Measurements from ENCODE around the gene GYG2.

Gene GYG2

DNA sequence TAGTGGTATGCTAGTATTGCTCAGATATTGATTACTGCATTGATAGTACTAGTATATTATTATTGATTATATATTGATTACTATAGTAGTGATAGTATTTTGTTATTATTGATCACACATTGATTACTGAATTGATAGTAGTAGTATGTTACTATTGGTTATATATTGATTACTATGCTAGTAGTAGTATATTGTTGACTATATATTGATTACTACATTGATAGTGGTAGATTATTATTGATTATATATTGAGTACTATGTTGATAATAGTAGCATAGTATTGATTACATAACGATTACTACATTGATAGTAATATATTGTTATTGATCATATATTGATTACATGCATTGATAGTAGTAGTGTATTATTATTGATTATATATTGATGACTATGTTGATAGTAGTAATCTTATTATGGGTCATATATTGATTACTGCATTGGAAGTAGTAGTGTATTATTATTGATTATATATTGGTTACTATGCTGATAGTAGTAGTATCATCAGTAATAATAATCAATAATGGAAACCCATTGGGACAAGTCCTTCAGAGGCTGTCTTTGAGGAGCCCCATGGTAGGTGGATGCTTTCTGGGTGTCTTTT is 30.6 kb downstream of the GYG2 start:
- H3K9me3 ChIP-seq, result no peaks in the 10 kb centered on the region
- H3K4me1 ChIP-seq, result no peaks in the 10 kb centered on the region
- H3K27me3 ChIP-seq, result no peaks in the 10 kb centered on the region
- TF ChIP-seq, protein P1, sequence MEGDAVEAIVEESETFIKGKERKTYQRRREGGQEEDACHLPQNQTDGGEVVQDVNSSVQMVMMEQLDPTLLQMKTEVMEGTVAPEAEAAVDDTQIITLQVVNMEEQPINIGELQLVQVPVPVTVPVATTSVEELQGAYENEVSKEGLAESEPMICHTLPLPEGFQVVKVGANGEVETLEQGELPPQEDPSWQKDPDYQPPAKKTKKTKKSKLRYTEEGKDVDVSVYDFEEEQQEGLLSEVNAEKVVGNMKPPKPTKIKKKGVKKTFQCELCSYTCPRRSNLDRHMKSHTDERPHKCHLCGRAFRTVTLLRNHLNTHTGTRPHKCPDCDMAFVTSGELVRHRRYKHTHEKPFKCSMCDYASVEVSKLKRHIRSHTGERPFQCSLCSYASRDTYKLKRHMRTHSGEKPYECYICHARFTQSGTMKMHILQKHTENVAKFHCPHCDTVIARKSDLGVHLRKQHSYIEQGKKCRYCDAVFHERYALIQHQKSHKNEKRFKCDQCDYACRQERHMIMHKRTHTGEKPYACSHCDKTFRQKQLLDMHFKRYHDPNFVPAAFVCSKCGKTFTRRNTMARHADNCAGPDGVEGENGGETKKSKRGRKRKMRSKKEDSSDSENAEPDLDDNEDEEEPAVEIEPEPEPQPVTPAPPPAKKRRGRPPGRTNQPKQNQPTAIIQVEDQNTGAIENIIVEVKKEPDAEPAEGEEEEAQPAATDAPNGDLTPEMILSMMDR (IDR thresholded peaks at IDR 0.05; ENCODE audit: low read depth, low read length), result no peak
- DNase-seq, result no peak
- H3K4me3 ChIP-seq (ENCODE audit: low read depth, low read length), result no peak overlapping the region
- no peaks in the 10 kb centered on the region for H3K36me3 ChIP-seq

DNA sequence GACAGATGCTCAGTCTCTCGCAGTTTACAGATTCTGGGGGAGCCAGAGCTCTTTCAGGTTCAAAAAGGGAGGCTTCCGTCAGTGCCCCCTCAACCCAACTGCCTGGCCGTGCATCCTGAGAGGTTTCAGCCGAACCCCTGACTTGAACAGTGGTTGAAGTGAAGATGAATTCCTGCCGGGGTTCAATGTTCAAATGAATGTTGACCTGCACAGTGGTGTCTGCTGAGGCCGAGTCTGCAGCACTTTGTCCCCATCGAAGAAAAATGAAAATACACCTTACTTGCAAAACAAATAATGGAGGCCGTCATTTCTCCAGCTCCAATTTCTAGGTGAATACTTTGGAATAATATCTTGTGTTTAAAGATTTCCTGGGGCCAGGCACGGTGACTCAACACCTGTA is 33.7 kb downstream of the GYG2 start:
- H3K4me1 ChIP-seq, result no peaks in the 10 kb centered on the region
- no peaks in the 10 kb centered on the region for H3K27me3 ChIP-seq
- no peak overlapping the region for H3K4me3 ChIP-seq (ENCODE audit: low read depth, low read length)
- no peak for DNase-seq
- TF ChIP-seq, protein P1 (IDR thresholded peaks at IDR 0.05; ENCODE audit: low read depth, low read length), result no peak
- H3K9me3 ChIP-seq, result no peaks in the 10 kb centered on the region
- no peaks in the 10 kb centered on the region for H3K36me3 ChIP-seq

DNA sequence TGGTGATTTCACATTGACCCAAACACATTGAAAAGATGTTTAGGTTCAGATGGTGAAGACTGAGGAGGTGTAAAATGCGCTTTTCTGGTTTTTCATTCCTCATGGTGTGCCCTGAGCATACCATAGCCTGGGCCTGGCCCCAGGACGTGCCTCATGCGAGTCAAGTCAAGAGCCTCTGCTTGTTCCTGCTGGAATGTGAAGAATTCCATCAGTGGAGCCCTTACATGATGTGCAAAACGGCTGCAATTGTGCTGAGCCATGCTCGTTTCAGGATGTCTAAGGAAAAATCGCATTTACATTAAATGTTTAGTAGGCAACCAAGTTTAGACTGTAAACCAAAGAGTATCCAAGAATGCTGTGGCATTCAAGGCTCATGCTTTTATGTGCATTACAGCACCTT is 34.9 kb downstream of the GYG2 start:
- DNase-seq, result no peak

DNA sequence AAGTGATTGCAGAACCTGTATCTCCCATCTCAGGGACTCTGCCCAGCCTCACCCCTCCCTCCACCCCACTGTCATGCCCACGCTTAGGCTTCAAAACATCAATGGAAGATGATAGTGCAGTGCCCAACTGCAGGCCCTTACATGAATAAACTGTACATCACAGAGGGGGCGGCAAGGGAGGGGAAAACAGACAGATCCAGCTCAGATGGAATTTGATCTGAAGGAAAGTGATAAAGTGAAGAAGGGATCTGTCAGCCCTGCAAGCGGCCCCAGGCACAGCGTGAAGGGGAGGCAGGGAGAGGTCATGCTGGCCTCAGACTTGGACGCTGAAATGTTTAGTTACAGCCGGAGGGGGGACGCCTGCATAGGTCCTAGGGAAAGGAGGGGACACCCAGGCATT is 38.5 kb downstream of the GYG2 start:
- H3K36me3 ChIP-seq, result no peaks in the 10 kb centered on the region
- no peaks in the 10 kb centered on the region for H3K4me1 ChIP-seq
- TF ChIP-seq, protein P1 (IDR thresholded peaks at IDR 0.05; ENCODE audit: low read depth, low read length), result no peak
- no peak overlapping the region for H3K4me3 ChIP-seq (ENCODE audit: low read depth, low read length)
- H3K9me3 ChIP-seq, result no peaks in the 10 kb centered on the region
- DNase-seq, result no peak
- H3K27me3 ChIP-seq, result no peaks in the 10 kb centered on the region

More for the DNA sequence above, 34.9 kb downstream of the GYG2 start:
- H3K4me3 ChIP-seq (ENCODE audit: low read depth, low read length), result no peak overlapping the region
- H3K27me3 ChIP-seq, result no peaks in the 10 kb centered on the region
- H3K36me3 ChIP-seq, result no peaks in the 10 kb centered on the region
- no peaks in the 10 kb centered on the region for H3K9me3 ChIP-seq
- H3K4me1 ChIP-seq, result no peaks in the 10 kb centered on the region
- TF ChIP-seq, protein P1 (IDR thresholded peaks at IDR 0.05; ENCODE audit: low read depth, low read length), result no peak

DNA sequence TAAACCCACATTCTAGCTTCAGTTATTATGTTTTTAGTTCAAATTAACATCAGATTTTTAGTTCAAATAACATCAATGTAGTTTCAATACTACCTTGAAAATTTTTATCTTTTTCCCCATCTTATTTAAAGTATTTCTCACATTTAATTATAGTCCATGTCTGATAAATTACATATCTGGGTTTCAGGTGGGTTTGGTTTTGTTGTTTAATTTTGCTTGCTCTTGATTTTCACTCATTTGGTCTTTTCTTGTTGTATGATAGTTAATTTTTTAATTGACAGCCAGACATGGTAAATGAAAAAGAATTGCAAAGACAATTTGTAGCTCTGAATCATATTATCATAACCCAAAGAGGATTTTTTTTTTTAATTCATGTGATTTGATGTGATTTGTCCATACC is 41.9 kb downstream of the GYG2 start:
- no peak overlapping the region for H3K4me3 ChIP-seq (ENCODE audit: low read depth, low read length)
- TF ChIP-seq, protein P1 (IDR thresholded peaks at IDR 0.05; ENCODE audit: low read depth, low read length), result no peak
- no peaks in the 10 kb centered on the region for H3K4me1 ChIP-seq
- no peaks in the 10 kb centered on the region for H3K9me3 ChIP-seq
- DNase-seq, result no peak
- no peaks in the 10 kb centered on the region for H3K27me3 ChIP-seq
- no peaks in the 10 kb centered on the region for H3K36me3 ChIP-seq

DNA sequence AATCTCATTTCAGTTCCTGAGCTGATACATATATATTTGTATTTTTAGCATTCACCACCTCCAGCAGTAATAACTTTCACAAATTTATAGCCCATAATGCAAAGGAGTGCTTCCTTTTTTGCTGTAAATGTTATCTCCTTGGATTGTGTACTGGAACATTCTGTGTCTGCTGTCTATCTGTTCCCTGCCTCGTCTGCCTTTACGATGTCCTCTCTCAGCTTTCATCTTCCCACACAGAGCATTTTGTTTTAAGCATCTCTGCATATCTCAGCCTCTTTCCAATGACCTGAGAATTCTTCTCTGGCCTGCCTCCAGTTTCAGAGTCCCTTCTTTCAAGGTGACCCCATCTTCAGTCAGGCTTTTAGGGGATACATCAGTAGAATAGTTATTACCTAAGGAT is 43.1 kb downstream of the GYG2 start:
- DNase-seq, result no peak
- TF ChIP-seq, protein P1 (IDR thresholded peaks at IDR 0.05; ENCODE audit: low read depth, low read length), result no peak
- Histone ChIP-seq H3K4me3 (ENCODE audit: low read depth, low read length) (no peak overlapping the region), H3K9me3 (no peaks in the 10 kb centered on the region), H3K27me3 (no peaks in the 10 kb centered on the region), H3K36me3 (no peaks in the 10 kb centered on the region), H3K4me1 (no peaks in the 10 kb centered on the region)

Data from BE2C (cell line).